22Rv1 (cell line): ENCODE results near the gene ZFP3.

Source experiments
- H3K27ac ChIP-seq: fragments of 450-650 bp; 2 replicates; pipeline ENCODE4 v1.5.1; 2017
- CTCF ChIP-seq: fragments of 450-650 bp; IDR thresholded peaks from 2 replicates; pipeline ENCODE4 v1.5.1; 2017; ENCODE audit warnings: mild to moderate bottlenecking
- ZFX ChIP-seq: fragments of 450-650 bp; IDR thresholded peaks from 2 replicates; pipeline ENCODE4 v1.6.1; 2017; ENCODE audit warnings: antibody characterized with exemption, borderline replicate concordance

ZFP3 gene

GRCh38 chr17:5092218-5093010 lies 14.1 kb downstream of the ZFP3 start:
- TF ChIP-seq CTCF (no peak), ZFX (no peak)
- no peak overlapping the region for H3K27ac ChIP-seq

GRCh38 chr17:5096731-5097100 lies 18.4 kb downstream of the ZFP3 start:
- H3K27ac ChIP-seq: no peak overlapping the region

GRCh38 chr17:5097101-5097834 lies 19.0 kb downstream of the ZFP3 start:
- no peak overlapping the region for H3K27ac ChIP-seq
- TF ChIP-seq ZFX (no peak), CTCF (no peak)

More at GRCh38 chr17:5096731-5097100, 18.4 kb downstream of the ZFP3 start:
- no peak for TF ChIP-seq CTCF
- TF ChIP-seq ZFX: no peak

- no peak overlapping the region for H3K27ac ChIP-seq
- TF ChIP-seq ZFX (no peak), CTCF (no peak)
Observed at GRCh38 chr17:5099271-5099670, 21.0 kb downstream of the ZFP3 start.

GRCh38 chr17:5100832-5101231 lies 22.6 kb downstream of the ZFP3 start:
- H3K27ac ChIP-seq: no peak overlapping the region
- no peak for TF ChIP-seq ZFX
- no peak for TF ChIP-seq CTCF

GRCh38 chr17:5110816-5111215 lies 32.5 kb downstream of the ZFP3 start:
- peak overlapping the region; percentile 71; the same call in 1 of the 2 replicates for H3K27ac ChIP-seq
- TF ChIP-seq CTCF (no peak), ZFX (no peak)

GRCh38 chr17:5111402-5112204 lies 33.3 kb downstream of the ZFP3 start, which contains the start of gene ZNF232:
ZNF232 (minus strand) TSS chr17:5111878; CDS start chr17:5111822, 56 bp downstream.
- peak within 1 kb of the TSS; percentile 71 for H3K27ac ChIP-seq
- TF ChIP-seq ZFX (no peak), CTCF (0 out of 2 replicates have a peak, but pooled peaks have one; percentile 3)
